Sigmoid colon (tissue), 7 donors: ENCODE results near the gene NMNAT3. TPM values are rescaled to one million over a fixed set of nuclear protein-coding genes. Genes with fewer than 3 reads are reported as not detected.

ENCODE experiments used
- DNase-seq: peaks from one replicate; pipeline ENCODE4 v3.0.0-alpha.2; 2019
- H3K27ac ChIP-seq, 4 donors: fragments of 200-600 bp; sonication (generic); one replicate each; pipeline ENCODE4 v1.5.1; 2016 to 2019; ENCODE audit warnings: mild to moderate bottlenecking in 1 of 4
- H3K27me3 ChIP-seq, 3 donors: fragments of 200-600 bp; sonication (generic); one replicate each; pipeline ENCODE4 v1.5.1; 2019; ENCODE audit warnings: mild to moderate bottlenecking in 1 of 3
- H3K36me3 ChIP-seq, 4 donors: fragments of 200-600 bp; sonication (generic); one replicate each; pipeline ENCODE4 v1.5.1; 2016 to 2019
- H3K4me1 ChIP-seq, 4 donors: fragments of 200-600 bp; sonication (generic); one replicate each; pipeline ENCODE4 v1.5.1; 2017 to 2019
- H3K4me3 ChIP-seq, 4 donors: fragments of 200-600 bp; sonication (generic); one replicate each; pipeline ENCODE4 v1.5.1; 2017 to 2019; ENCODE audit warnings: mild to moderate bottlenecking in 2 of 4, moderate library complexity in 1 of 4
- H3K9me3 ChIP-seq, 4 donors: fragments of 200-600 bp in 3 of 4; sonication (generic) in 3 of 4; one replicate each; pipeline versions ENCODE4 v1.5.1 to v1.6.1; 2013 to 2019
- CTCF ChIP-seq, 4 experiments: fragments of 450-650 bp in 3 of 4; fragments of 200-600 bp in 1 of 4; IDR thresholded peaks; one replicate each; pipeline ENCODE4 v1.5.1; 2016 to 2019; ENCODE audit warnings: antibody characterized with exemption in 4 of 4, mild to moderate bottlenecking in 3 of 4, moderate library complexity in 2 of 4
- EP300 ChIP-seq, 4 donors: sonication (generic); formaldehyde crosslinking; IDR thresholded peaks; one replicate each; pipeline ENCODE4 v1.6.1; 2017; ENCODE audit warnings: antibody characterized with exemption in 4 of 4
- POLR2A ChIP-seq, 2 donors: fragments of 450-650 bp; IDR thresholded peaks; one replicate each; pipeline ENCODE4 v1.6.1; 2016; ENCODE audit warnings: antibody characterized with exemption in 2 of 2, mild to moderate bottlenecking in 2 of 2, moderate library complexity in 2 of 2
- POLR2AphosphoS5 ChIP-seq, 4 donors: sonication (generic); formaldehyde crosslinking; IDR thresholded peaks; one replicate each; pipeline ENCODE4 v1.6.1; 2017; ENCODE audit warnings: antibody characterized with exemption in 4 of 4
- WGBS, 2 donors: extraction: QIAGEN DNeasy Blood & Tissue Kit; methylation state at CpG; one replicate each; pipeline ENCODE4 v1.1.7; 2013; 5-methylcytosine and 5-hydroxymethylcytosine counted together
- intact Hi-C: fragments of 100-400 bp; cut with DNase I; formaldehyde crosslinking; loops from one replicate; pipeline ENCODE4 v1.15.1; 2023
- polyA plus RNA-seq, 3 donors: library from polyadenylated mRNA; stranded (reverse); fragments of 200-250 nt; gene quantifications; one replicate each; pipeline ENCODE4 v1.2.3, GENCODE V29; 2013
- total RNA-seq, 4 donors: library from RNA; depleted of rRNA; stranded (reverse); fragments of >200 nt; gene quantifications; one replicate each; pipeline ENCODE4 v1.1.0, GENCODE V29; 2016
- donor health status: healthy with polysubstance abuse.
- donor health status: Bipolar disorder and iron deficiency.
- donor health status: healthy.

NMNAT3 gene
- total and polyA plus RNA-seq, 7 donors: 3.4 to 24.6 (median 10.0) TPM

DNA sequence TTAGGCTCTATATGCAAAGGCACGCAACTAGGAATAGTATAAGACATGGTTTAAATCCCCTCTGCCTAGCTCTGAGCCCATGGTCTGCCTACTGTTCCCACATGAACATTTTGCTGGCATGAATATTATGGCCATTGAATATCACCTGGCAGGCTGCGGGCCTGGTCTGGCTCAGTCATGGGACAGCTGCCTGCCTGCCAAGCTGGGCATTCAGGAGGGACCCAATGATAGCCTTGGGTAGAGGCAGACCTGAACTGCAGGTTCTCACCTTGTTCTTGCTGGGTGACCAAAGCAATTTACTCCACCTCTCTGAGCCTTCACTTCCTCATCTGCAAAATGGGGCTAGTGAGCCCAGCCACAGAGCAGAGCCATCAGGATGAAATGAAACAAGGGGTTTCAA is 149.5 kb downstream of the NMNAT3 start:
- Histone ChIP-seq H3K4me1 (peaks cover 0 to 7% (median under 1%) of the 10 kb centered on the region in 4 donors), H3K36me3 (no peaks in the 10 kb centered on the region), H3K9me3 (no peaks in the 10 kb centered on the region), H3K27ac (no peak overlapping the region), H3K27me3 (no peaks in the 10 kb centered on the region), H3K4me3 (no peak overlapping the region)
- intact Hi-C loops: no loop called here
- TF ChIP-seq EP300 (IDR thresholded peaks at IDR 0.05) (no peak), POLR2A (IDR thresholded peaks at IDR 0.05) (no peak), POLR2AphosphoS5 (IDR thresholded peaks at IDR 0.05) (no peak), CTCF (IDR thresholded peaks at IDR 0.05) (no peak)
- 92 to 95% methylated on average over 2 of the region's 2 CpGs for WGBS, 2 donors
- DNase-seq: no peak

GRCh38 chr3:139527265-139527664 is 150.5 kb downstream of the NMNAT3 start:
- no peak for TF ChIP-seq CTCF (IDR thresholded peaks at IDR 0.05)
- no peak for TF ChIP-seq EP300 (IDR thresholded peaks at IDR 0.05)
- TF ChIP-seq POLR2AphosphoS5 (IDR thresholded peaks at IDR 0.05): no peak
- TF ChIP-seq POLR2A (IDR thresholded peaks at IDR 0.05): no peak
- no peak for DNase-seq
- no peak overlapping the region for H3K27ac ChIP-seq
- H3K27me3 ChIP-seq: no peaks in the 10 kb centered on the region
- H3K36me3 ChIP-seq: no peaks in the 10 kb centered on the region
- intact Hi-C loops: no loop called here
- H3K4me1 ChIP-seq: no peaks in the 10 kb centered on the region
- H3K9me3 ChIP-seq: no peaks in the 10 kb centered on the region
- WGBS, 2 donors: 88 to 90% methylated on average over 5 of the region's 5 CpGs
- H3K4me3 ChIP-seq: no peak overlapping the region

DNA sequence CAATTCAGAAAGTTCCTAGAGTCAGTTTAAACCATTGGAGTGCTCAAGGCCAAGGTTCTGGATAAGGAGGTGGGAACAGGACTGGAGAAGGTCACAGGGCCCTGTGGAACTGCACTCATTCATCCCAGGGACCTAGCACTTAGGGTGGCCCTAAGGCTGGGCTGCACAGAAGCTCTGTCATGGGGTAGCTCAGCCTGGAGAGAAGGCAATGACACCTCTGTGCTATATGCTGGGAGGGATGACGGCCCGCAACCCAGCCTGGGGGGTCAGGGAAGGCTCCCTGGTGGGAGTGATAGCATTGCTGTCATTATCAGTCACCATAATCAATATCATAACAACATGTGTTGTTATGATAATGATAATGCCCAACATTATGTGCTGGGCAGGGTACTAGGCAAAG is 151.6 kb downstream of the NMNAT3 start:
- TF ChIP-seq POLR2A (IDR thresholded peaks at IDR 0.05) (no peak), EP300 (IDR thresholded peaks at IDR 0.05) (no peak), POLR2AphosphoS5 (IDR thresholded peaks at IDR 0.05) (no peak), CTCF (IDR thresholded peaks at IDR 0.05) (no peak)
- intact Hi-C loops: no loop called here
- Histone ChIP-seq H3K4me1 (no peaks in the 10 kb centered on the region), H3K27me3 (no peaks in the 10 kb centered on the region), H3K9me3 (no peaks in the 10 kb centered on the region), H3K4me3 (no peak overlapping the region), H3K36me3 (no peaks in the 10 kb centered on the region), H3K27ac (no peak overlapping the region)
- DNase-seq: no peak
- 93 to 100% methylated on average over 2 of the region's 2 CpGs for WGBS, 2 donors

GRCh38 chr3:139524841-139525636 is 152.7 kb downstream of the NMNAT3 start:
- intact Hi-C loops: no loop called here
- Histone ChIP-seq H3K4me1 (no peaks in the 10 kb centered on the region), H3K27ac (no peak overlapping the region), H3K9me3 (no peaks in the 10 kb centered on the region), H3K4me3 (no peak overlapping the region), H3K36me3 (no peaks in the 10 kb centered on the region), H3K27me3 (no peaks in the 10 kb centered on the region)
- WGBS, 2 donors: 92% methylated on average over 7 of the region's 7 CpGs
- no peak for DNase-seq
- TF ChIP-seq CTCF (IDR thresholded peaks at IDR 0.05): no peak
- TF ChIP-seq EP300 (IDR thresholded peaks at IDR 0.05): no peak
- TF ChIP-seq POLR2AphosphoS5 (IDR thresholded peaks at IDR 0.05): no peak
- TF ChIP-seq POLR2A (IDR thresholded peaks at IDR 0.05): no peak

DNA sequence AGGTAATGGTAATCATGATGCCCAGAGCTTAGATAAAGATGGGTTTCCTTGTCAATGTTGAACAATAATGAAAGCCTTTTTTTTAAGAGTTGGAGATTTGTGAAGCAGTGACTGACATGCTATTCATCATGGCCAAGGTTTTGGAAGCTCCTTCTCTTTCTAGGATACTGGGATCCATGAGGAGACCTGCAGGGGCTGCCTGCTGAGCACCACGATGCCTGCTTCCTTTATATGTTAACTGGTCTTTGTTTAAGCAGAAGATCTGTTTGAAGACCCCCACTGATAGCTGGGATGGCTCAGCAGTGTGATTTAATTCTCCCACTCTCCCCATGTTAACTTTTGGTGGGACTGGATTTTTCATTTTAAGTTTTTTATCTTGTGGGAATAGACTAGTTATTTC is 154.1 kb downstream of the NMNAT3 start:
- Histone ChIP-seq H3K9me3 (no peaks in the 10 kb centered on the region), H3K4me3 (no peak overlapping the region), H3K36me3 (no peaks in the 10 kb centered on the region), H3K27me3 (no peaks in the 10 kb centered on the region), H3K27ac (no peak overlapping the region), H3K4me1 (no peaks in the 10 kb centered on the region)
- 62 to 67% methylated on average over 1 of the region's 1 CpG for WGBS, 2 donors
- TF ChIP-seq EP300 (IDR thresholded peaks at IDR 0.05) (no peak), CTCF (IDR thresholded peaks at IDR 0.05) (no peak), POLR2AphosphoS5 (IDR thresholded peaks at IDR 0.05) (no peak), POLR2A (IDR thresholded peaks at IDR 0.05) (no peak)
- intact Hi-C loops: no loop called here
- no peak for DNase-seq
